C4-2B (cell line): ENCODE data around the gene COL26A1.

Source experiments
- H3K27ac ChIP-seq: fragments of 450-650 bp; 2 replicates; pipeline ENCODE4 v1.5.1; 2017
- CTCF ChIP-seq: fragments of 450-650 bp; conservative IDR thresholded peaks from 2 replicates; pipeline ENCODE4 v1.5.1; 2017; ENCODE audit warnings: mild to moderate bottlenecking
- ZFX ChIP-seq: fragments of 450-650 bp; IDR thresholded peaks from 2 replicates; pipeline ENCODE4 v1.6.1; 2017

Gene COL26A1

GRCh38 chr7:101588131-101588935, 225.7 kb downstream of the COL26A1 start:
- TF ChIP-seq ZFX = no peak
- no peak for TF ChIP-seq CTCF
- H3K27ac ChIP-seq = no peak overlapping the region

- TF ChIP-seq CTCF = no peak
- TF ChIP-seq ZFX = no peak
- H3K27ac ChIP-seq = no peak overlapping the region
These were observed 226.4 kb downstream of the COL26A1 start for GRCh38 chr7:101589052-101589451.

GRCh38 chr7:101589976-101590662, 227.4 kb downstream of the COL26A1 start:
- no peak overlapping the region for H3K27ac ChIP-seq
- no peak for TF ChIP-seq CTCF
- TF ChIP-seq ZFX = no peak

- TF ChIP-seq CTCF (no peak), ZFX (no peak)
- H3K27ac ChIP-seq = no peak overlapping the region
These were observed 228.2 kb downstream of the COL26A1 start for GRCh38 chr7:101590663-101591435.

- TF ChIP-seq CTCF = no peak
- no peak for TF ChIP-seq ZFX
These were observed 228.8 kb downstream of the COL26A1 start for GRCh38 chr7:101591504-101591903.

GRCh38 chr7:101593556-101593955, 230.9 kb downstream of the COL26A1 start:
- no peak overlapping the region for H3K27ac ChIP-seq
- TF ChIP-seq CTCF (no peak), ZFX (no peak)

More at GRCh38 chr7:101591504-101591903, 228.8 kb downstream of the COL26A1 start:
- no peak overlapping the region for H3K27ac ChIP-seq
